ENCODE measurements around the gene FGF12. TPM values are rescaled to one million over a fixed set of nuclear protein-coding genes. Genes with fewer than 3 reads are reported as not detected.

FGF12 gene
- total RNA-seq, 4 donors from 2014 or later, result 0.54 to 6.3 (median 3.9) TPM

GRCh38 chr3:192212979-192213378, 514.4 kb downstream of the FGF12 start:
- H3K9me3 ChIP-seq, result no peaks in the 10 kb centered on the region
- TF ChIP-seq POLR2A (IDR thresholded peaks at IDR 0.05), result no peak
- no peak for TF ChIP-seq CTCF (IDR thresholded peaks at IDR 0.05)
- no peak for DNase-seq
- no peaks in the 10 kb centered on the region for H3K27me3 ChIP-seq
- intact Hi-C loops (cut with DNase I), result no loop called here
- WGBS, 2 donors, result 88 to 90% methylated on average over 7 of the region's 7 CpGs
- H3K36me3 ChIP-seq, result no peaks in the 10 kb centered on the region
- no peak overlapping the region for H3K4me3 ChIP-seq (replicated peaks in 1 of 3)
- no peak overlapping the region for H3K27ac ChIP-seq
- peaks cover 4 to 19% of the 10 kb centered on the region in 2 donors for H3K4me1 ChIP-seq

- no peaks in the 10 kb centered on the region for H3K9me3 ChIP-seq
- H3K4me3 ChIP-seq (replicated peaks in 1 of 3), result no peak overlapping the region
- DNase-seq, result no peak
- 78 to 79% methylated on average over 2 of the region's 2 CpGs for WGBS, 2 donors
- H3K4me1 ChIP-seq, result peaks cover 6 to 19% of the 10 kb centered on the region in 2 donors
- TF ChIP-seq CTCF (IDR thresholded peaks at IDR 0.05) (no peak), POLR2A (IDR thresholded peaks at IDR 0.05) (no peak)
- intact Hi-C loops (cut with DNase I), result no loop called here
- no peak overlapping the region for H3K27ac ChIP-seq
- H3K27me3 ChIP-seq, result no peaks in the 10 kb centered on the region
- no peaks in the 10 kb centered on the region for H3K36me3 ChIP-seq
Measured at GRCh38 chr3:192212335-192212734, 515.0 kb downstream of the FGF12 start.

GRCh38 chr3:192207651-192208050, 519.7 kb downstream of the FGF12 start:
- Histone ChIP-seq H3K36me3 (no peaks in the 10 kb centered on the region), H3K27me3 (no peaks in the 10 kb centered on the region), H3K9me3 (no peaks in the 10 kb centered on the region), H3K27ac (peak overlapping the region; percentile 10 to 26 (median 11)), H3K4me3 (replicated peaks in 1 of 3) (no peak overlapping the region), H3K4me1 (peaks cover 6 to 11% of the 10 kb centered on the region in 2 donors)
- 5 to 7% methylated on average over 2 of the region's 2 CpGs for WGBS, 2 donors
- TF ChIP-seq CTCF (IDR thresholded peaks at IDR 0.05), result peak in 1 of 6 experiments; percentile 6
- no peak for TF ChIP-seq POLR2A (IDR thresholded peaks at IDR 0.05)
- intact Hi-C loops (cut with DNase I), result no loop called here
- DNase-seq, result peak; percentile 81 to 82

- peaks cover 6 to 11% of the 10 kb centered on the region in 2 donors for H3K4me1 ChIP-seq
- no peaks in the 10 kb centered on the region for H3K36me3 ChIP-seq
- TF ChIP-seq POLR2A (IDR thresholded peaks at IDR 0.05) (no peak), CTCF (IDR thresholded peaks at IDR 0.05) (no peak)
- H3K27me3 ChIP-seq, result no peaks in the 10 kb centered on the region
- H3K27ac ChIP-seq, result peak overlapping the region; percentile 10 to 26 (median 11)
- peak; percentile 17 to 20 for DNase-seq
- WGBS, 2 donors, result 37 to 39% methylated on average over 3 of the region's 3 CpGs
- no peaks in the 10 kb centered on the region for H3K9me3 ChIP-seq
- intact Hi-C loops (cut with DNase I), result no loop called here
- no peak overlapping the region for H3K4me3 ChIP-seq (replicated peaks in 1 of 3)
Measured at GRCh38 chr3:192207239-192207638, 520.1 kb downstream of the FGF12 start.

- H3K4me3 ChIP-seq (replicated peaks in 1 of 3), result no peak overlapping the region
- H3K27me3 ChIP-seq, result no peaks in the 10 kb centered on the region
- H3K36me3 ChIP-seq, result no peaks in the 10 kb centered on the region
- no peak for DNase-seq
- no peaks in the 10 kb centered on the region for H3K4me1 ChIP-seq
- no peaks in the 10 kb centered on the region for H3K9me3 ChIP-seq
- intact Hi-C loops (cut with DNase I), result no loop called here
- no peak for TF ChIP-seq CTCF (IDR thresholded peaks at IDR 0.05)
- no peak for TF ChIP-seq POLR2A (IDR thresholded peaks at IDR 0.05)
- H3K27ac ChIP-seq, result no peak overlapping the region
Measured at GRCh38 chr3:192194085-192194484, 533.3 kb downstream of the FGF12 start.
